ENCODE data around the gene PTPN6. TPM values are rescaled to one million over a fixed set of nuclear protein-coding genes. Genes with fewer than 3 reads are reported as not detected.

PTPN6 gene
- total RNA-seq, 2 experiments from 2014 or later: 283 to 367 TPM

GRCh38 chr12:6947615-6948014 lies 3.5 kb upstream of the PTPN6 start:
- Mint-ChIP-seq H3K4me3 (no peak overlapping the region), H3K27ac (peak overlapping the region; percentile 43), H3K9me3 (ENCODE audit: low read depth) (no peaks in the 10 kb centered on the region), H3K4me1 (peaks cover 71% of the 10 kb centered on the region), H3K27me3 (peaks cover 4% of the 10 kb centered on the region), H3K36me3 (peaks cover 14% of the 10 kb centered on the region)
- DNase-seq (no peak), ATAC-seq (no peak)
- CTCF ChIA-PET: interaction anchor here (0.8 to 17.6 kb wide), 7 partner anchors 13 to 165 kb away, joined by 3 to 709 read pairs (median 50); partner anchors contain the start of genes C1RL, EMG1, PHB2 and SPSB2

- Mint-ChIP-seq H3K27ac (peak overlapping the region; percentile 96), H3K9me3 (ENCODE audit: low read depth) (no peaks in the 10 kb centered on the region), H3K36me3 (peaks cover 20% of the 10 kb centered on the region), H3K4me3 (peak overlapping the region; percentile 48), H3K4me1 (peaks cover 70% of the 10 kb centered on the region), H3K27me3 (no peaks in the 10 kb centered on the region)
- DNase-seq (no peak), ATAC-seq (no peak)
- CTCF ChIA-PET: interaction anchor here (1.8 to 17.6 kb wide), 8 partner anchors 11 to 163 kb away, joined by 5 to 709 read pairs (median 20); partner anchors contain the start of genes C1RL, EMG1, LPCAT3 and PHB2
These were observed 2.1 kb upstream of the PTPN6 start for GRCh38 chr12:6948873-6949594.

- Mint-ChIP-seq H3K36me3 (peaks cover 30% of the 10 kb centered on the region), H3K4me3 (peak overlapping the region; percentile 93), H3K27me3 (no peaks in the 10 kb centered on the region), H3K27ac (peak overlapping the region; percentile 96), H3K9me3 (ENCODE audit: low read depth) (no peaks in the 10 kb centered on the region), H3K4me1 (peaks cover 76% of the 10 kb centered on the region)
- ATAC-seq: no peak
- CTCF ChIA-PET: interaction anchor here (1.5 to 17.6 kb wide), 11 partner anchors 10 to 162 kb away, joined by 3 to 709 read pairs (median 13); partner anchors contain the start of genes C1RL, EMG1, LPCAT3 and PHB2
- DNase-seq: peak; percentile 74
These were observed 755 bp upstream of the PTPN6 start for GRCh38 chr12:6950401-6950801.

GRCh38 chr12:6951551-6952120 lies 480 bp downstream of the PTPN6 start:
- Mint-ChIP-seq H3K4me1 (peaks cover 77% of the 10 kb centered on the region), H3K36me3 (peaks cover 43% of the 10 kb centered on the region), H3K9me3 (ENCODE audit: low read depth) (no peaks in the 10 kb centered on the region), H3K27ac (peak overlapping the region; percentile 96), H3K4me3 (peak overlapping the region; percentile 93), H3K27me3 (no peaks in the 10 kb centered on the region)
- CTCF ChIA-PET: interaction anchor here (0.6 to 17.6 kb wide), 13 partner anchors 8 to 161 kb away, joined by 3 to 709 read pairs (median 7); partner anchors contain the start of genes C12orf57, C1RL, EMG1 and PHB2
- peak; percentile 3 for ATAC-seq
- no peak for DNase-seq

- H3K4me1 Mint-ChIP-seq: peaks cover 77% of the 10 kb centered on the region
- H3K4me3 Mint-ChIP-seq: peak overlapping the region; percentile 93
- DNase-seq (no peak), ATAC-seq (peak; percentile 5)
- CTCF ChIA-PET: interaction anchor here (0.6 to 17.6 kb wide), 9 partner anchors 8 to 161 kb away, joined by 3 to 709 read pairs (median 5); partner anchors contain the start of genes C12orf57, C1RL, RNU7-1 and SPSB2
- peak overlapping the region; percentile 96 for H3K27ac Mint-ChIP-seq
- H3K36me3 Mint-ChIP-seq: peaks cover 48% of the 10 kb centered on the region
- H3K27me3 Mint-ChIP-seq: no peaks in the 10 kb centered on the region
- no peaks in the 10 kb centered on the region for H3K9me3 Mint-ChIP-seq (ENCODE audit: low read depth)
These were observed 1.1 kb downstream of the PTPN6 start for GRCh38 chr12:6952121-6952862.

GRCh38 chr12:6952863-6953441 lies 1.8 kb downstream of the PTPN6 start:
- CTCF ChIA-PET: interaction anchor here (1.2 to 17.6 kb wide), 7 partner anchors 7 to 160 kb away, joined by 4 to 709 read pairs (median 13); partner anchors contain the start of genes C12orf57, C1RL and RNU7-1
- Mint-ChIP-seq H3K4me1 (peaks cover 78% of the 10 kb centered on the region), H3K27ac (peak overlapping the region; percentile 96), H3K27me3 (no peaks in the 10 kb centered on the region), H3K36me3 (peaks cover 53% of the 10 kb centered on the region), H3K4me3 (peak overlapping the region; percentile 93), H3K9me3 (ENCODE audit: low read depth) (no peaks in the 10 kb centered on the region)
- no peak for DNase-seq
- ATAC-seq: no peak

- Mint-ChIP-seq H3K4me1 (peaks cover 79% of the 10 kb centered on the region), H3K9me3 (ENCODE audit: low read depth) (no peaks in the 10 kb centered on the region), H3K4me3 (peak overlapping the region; percentile 93), H3K27me3 (no peaks in the 10 kb centered on the region), H3K27ac (peak overlapping the region; percentile 96), H3K36me3 (peaks cover 61% of the 10 kb centered on the region)
- CTCF ChIA-PET: interaction anchor here (1.1 to 17.6 kb wide), 9 partner anchors 7 to 159 kb away, joined by 4 to 709 read pairs (median 13); partner anchors contain the start of genes C12orf57, PTPN6 and RNU7-1
- ATAC-seq (peak; percentile 31), DNase-seq (peak; percentile 91)
These were observed 2.5 kb downstream of the PTPN6 start for GRCh38 chr12:6953442-6954315.

- Mint-ChIP-seq H3K9me3 (ENCODE audit: low read depth) (no peaks in the 10 kb centered on the region), H3K4me1 (peaks cover 79% of the 10 kb centered on the region), H3K4me3 (peak overlapping the region; percentile 93), H3K27me3 (no peaks in the 10 kb centered on the region), H3K27ac (peak overlapping the region; percentile 96), H3K36me3 (peaks cover 69% of the 10 kb centered on the region)
- DNase-seq (no peak), ATAC-seq (no peak)
- CTCF ChIA-PET: interaction anchor here (1.1 to 13.5 kb wide), 5 partner anchors 9 to 153 kb away, joined by 4 to 709 read pairs (median 4); partner anchors contain the start of genes C12orf57, PTPN6 and RNU7-1
These were observed 3.4 kb downstream of the PTPN6 start for GRCh38 chr12:6954316-6955107.

- Mint-ChIP-seq H3K27me3 (no peaks in the 10 kb centered on the region), H3K27ac (peak overlapping the region; percentile 96), H3K4me1 (peaks cover 79% of the 10 kb centered on the region), H3K36me3 (peaks cover 75% of the 10 kb centered on the region), H3K4me3 (peak overlapping the region; percentile 64), H3K9me3 (ENCODE audit: low read depth) (no peaks in the 10 kb centered on the region)
- ATAC-seq: no peak
- peak; percentile 41 for DNase-seq
- CTCF ChIA-PET: interaction anchor here (1.1 to 13.5 kb wide), 5 partner anchors 8 to 83 kb away, joined by 3 to 709 read pairs (median 4); partner anchors contain the start of genes C12orf57, PTPN6 and RNU7-1
These were observed 4.2 kb downstream of the PTPN6 start for GRCh38 chr12:6955108-6956020.

GRCh38 chr12:6956021-6956727 lies 5.0 kb downstream of the PTPN6 start:
- peaks cover 82% of the 10 kb centered on the region for H3K36me3 Mint-ChIP-seq
- H3K9me3 Mint-ChIP-seq (ENCODE audit: low read depth): no peaks in the 10 kb centered on the region
- no peak for DNase-seq
- H3K4me3 Mint-ChIP-seq: peak overlapping the region; percentile 64
- peaks cover 81% of the 10 kb centered on the region for H3K4me1 Mint-ChIP-seq
- H3K27ac Mint-ChIP-seq: peak overlapping the region; percentile 96
- no peaks in the 10 kb centered on the region for H3K27me3 Mint-ChIP-seq
- no peak for ATAC-seq
- CTCF ChIA-PET: interaction anchor here (0.7 to 13.5 kb wide), 6 partner anchors 8 to 155 kb away, joined by 3 to 709 read pairs (median 4); partner anchors contain the start of genes C12orf57, PTPN6 and RNU7-1
